Stimulated activated CD4-positive, alpha-beta T cell treated with anti-CD3 and anti-CD28 coated beads, Interleukin-1b, Interleukin-23, amount 100 ng/mL, for 48 hours (primary cell): ENCODE measurements around the gene HAUS7.

Experiments used
- DNase-seq: peaks from one replicate; pipeline ENCODE4 v3.0.0-alpha.2; 2020

HAUS7 gene

GRCh38 chrX:153450949-153451277 lies 19.5 kb downstream of the HAUS7 start:
- DNase-seq = no peak

DNA sequence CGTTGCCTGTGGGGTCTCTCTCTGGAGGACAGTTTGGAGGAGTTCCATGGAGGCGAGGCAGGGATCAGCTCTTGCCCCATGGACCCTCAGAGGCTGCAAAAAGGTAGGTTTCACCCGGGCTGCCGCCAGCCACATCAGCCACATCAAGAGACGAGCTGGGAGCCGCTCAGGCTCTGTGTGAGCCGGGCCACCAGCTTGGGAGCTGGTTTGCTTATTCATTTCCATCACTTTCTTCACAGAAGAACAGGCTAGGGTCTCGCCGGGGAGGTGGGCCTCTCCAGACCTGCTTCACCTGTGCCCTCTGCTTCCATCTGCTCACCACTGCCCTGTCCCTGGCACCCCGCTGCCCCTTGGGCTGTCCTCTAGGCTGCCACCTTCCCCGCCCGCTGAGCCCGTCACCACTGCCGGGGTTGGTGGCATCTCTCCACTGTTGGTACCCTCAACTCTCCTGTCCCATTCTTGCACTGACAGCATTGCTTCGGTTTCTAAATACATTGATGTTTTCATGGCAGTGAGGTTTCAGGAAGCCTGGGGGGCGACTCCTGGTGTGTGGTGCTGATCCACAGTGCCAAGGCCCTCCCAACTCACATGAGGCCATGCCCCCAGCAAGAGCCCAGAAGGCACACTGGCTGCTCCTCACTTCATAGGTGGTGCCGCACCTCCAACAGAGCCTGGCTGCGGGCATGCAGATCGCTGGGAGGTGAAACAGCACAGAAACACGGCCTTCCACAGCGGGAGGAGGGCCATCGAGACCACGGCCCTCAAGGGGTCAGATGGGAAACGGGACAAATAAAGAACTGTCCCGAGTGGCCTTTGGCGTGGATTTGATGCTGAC lies 20.0 kb downstream of the HAUS7 start:
- DNase-seq = no peak

DNA sequence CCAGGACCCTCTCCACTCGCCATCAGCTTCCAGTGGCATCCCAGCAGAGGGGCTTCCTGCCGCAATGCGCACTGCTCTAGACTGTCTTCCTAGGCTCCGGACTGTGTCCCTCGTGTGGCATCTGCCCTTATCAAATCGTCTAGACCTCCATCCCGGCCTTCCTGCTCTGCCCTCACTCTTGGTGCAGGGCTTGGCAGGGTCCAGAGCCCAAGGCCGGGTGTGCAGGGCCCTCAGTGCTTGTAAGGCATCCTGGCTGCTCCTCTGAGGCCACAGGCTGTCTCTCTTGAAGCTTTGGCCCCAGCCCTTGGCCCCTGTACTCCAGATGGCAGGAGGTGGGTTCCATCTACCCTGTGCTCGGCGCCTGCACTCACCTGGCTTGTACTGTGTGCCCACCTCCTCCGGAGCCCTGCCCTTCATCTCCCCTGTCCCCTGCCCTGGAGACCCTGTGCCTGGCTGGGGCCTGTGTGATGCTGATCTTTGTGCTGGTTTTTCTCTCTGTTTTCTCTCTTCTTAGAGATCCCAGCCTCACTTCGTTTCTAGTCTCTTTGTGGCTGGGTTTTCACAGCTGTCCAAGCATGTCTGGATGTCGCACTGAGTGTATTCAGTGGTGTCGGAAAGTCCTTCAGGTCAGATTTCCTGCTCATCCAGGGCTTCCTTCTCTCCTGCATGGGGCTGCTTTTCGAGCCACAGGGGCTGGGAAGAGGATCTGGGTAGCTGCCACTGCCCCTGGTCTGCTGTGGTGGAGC lies 20.8 kb downstream of the HAUS7 start:
- no peak for DNase-seq

DNA sequence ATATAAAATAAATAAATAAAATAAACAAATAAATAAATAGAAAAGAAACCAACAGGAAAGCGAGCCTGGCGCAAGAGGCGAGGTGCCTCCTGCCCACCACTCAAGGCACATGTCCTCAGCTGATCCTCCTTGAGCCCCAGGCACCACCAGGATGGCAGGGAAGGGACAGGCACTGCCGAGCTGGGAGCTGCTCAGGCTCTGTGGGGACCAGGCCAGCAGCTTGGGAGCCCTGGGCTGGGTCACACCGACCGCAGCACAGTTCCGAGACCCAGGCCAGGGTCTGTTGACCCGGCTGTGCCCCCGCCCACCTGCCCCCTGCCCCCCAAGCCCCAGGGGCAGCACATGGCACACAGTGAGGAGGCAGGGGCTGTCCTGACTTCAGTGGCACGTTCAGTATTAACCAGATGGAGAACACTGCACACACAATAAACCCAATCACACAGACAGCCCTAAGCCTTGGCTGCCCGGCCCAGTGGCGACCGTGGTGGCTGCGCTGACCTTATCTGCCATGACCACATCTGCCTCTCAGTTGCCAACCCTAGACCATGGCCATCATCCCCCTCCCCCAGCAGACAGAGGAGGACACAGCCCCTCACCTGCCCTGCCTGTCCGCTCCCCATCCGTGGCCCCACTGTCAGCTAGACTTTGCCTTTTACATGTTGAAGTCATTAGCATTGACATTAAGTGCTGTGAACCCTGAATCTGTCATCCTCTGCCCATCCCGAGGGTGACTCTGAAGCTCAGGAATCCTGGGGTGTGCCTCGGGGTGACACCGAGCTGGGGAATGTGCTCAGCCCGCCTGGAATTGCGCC lies 21.6 kb downstream of the HAUS7 start:
- DNase-seq = no peak

DNA sequence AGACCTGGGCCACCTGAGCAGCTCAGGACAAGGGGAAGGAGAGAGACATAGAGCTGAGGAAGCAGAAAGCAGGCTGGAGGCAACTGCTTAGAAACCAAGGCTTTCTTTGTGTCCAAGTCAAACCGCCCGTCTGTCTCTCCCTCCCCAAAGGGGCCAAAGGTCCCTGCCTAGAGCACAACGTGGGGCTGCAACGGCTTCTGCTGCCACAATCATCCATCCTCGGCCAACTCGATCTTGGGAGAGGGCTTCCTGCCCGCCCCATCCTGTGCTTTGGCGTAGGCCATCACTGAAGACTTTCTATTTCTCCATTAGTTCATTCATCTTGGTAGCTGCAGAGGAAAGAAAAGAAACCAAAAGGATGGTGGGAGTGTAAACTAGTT lies 22.8 kb downstream of the HAUS7 start:
- no peak for DNase-seq

DNA sequence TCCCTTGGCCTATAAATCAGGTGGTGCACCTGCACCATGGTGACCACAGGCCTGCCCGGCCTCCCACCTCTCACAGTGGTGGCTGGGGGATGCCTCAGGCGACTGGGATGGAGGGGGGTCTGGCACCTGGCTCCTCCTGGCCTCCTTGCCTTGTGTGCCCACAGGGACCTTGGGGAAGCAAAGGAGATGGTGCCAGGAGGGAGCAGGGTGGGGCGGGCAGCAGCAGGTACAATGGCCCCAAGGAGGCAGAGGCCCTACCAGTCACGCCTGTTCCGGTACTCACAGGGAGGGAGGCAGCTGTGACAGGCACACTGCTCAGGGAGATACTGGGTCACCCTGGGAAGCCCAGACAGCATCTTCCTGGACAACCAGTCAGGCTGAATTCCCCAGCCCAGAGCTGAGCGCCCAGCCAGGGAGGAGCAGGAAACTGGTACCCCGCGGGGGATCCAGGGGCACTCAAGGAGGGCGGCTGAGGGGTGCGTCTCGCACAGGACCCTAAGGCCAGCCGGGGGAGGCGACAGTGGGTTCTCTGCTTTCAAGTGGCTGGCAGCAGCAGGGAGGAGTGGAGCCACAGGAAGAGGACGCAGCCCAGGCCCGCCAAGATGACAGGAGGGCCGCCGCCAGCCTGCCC lies 23.3 kb downstream of the HAUS7 start:
- no peak for DNase-seq

DNA sequence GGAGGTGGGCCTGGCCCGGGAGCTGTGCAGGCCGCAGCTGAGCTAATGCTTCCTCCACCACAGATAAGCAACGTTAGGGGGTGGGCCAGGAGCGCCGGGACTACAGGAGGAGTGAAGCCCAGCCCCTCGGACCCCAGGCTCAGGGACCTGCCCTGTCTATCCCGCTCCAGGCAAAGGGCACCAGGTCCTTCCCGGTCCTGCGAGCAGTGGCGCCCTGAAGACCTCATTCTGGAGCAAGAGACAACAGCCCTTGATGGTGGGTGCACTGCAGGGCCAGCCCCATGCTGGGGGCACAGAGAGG lies 23.8 kb downstream of the HAUS7 start:
- no peak for DNase-seq

DNA sequence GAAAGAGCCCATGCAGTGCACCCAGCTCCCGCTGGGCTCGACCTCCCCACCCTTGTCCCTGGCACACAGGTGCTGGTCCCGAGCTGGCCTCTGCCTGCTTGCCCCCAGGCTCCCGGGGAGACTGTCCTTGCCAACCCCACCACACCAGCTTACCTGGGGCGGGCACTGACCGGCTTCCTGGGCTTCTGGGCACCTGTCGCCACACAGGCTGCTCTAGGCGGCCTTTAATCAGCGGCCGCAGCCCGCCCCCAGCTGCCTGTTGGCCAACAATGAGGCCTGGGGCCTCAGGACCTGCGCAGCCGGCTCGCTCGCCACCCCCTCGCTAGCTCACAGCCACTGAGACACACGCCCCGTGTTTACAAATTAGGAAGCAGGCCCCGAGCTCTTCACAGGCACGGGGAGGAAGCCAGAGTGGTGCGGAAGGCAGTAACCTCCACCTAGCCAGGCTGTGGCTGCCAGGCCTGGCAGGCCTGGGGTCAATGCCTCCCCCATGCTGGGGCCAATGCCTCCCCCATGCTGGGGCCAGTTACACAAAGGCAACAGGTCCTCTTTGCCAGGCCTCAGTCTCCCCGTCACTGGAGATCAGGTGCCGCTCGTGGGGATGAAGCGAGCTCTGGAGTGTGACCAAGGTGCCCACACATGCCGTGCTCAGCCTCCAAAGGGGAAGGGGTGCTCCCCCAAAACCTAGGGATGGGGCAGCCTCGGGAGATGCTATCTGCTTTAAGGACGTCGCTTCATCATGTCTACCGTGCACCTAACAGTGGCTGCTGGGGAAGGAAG lies 24.3 kb downstream of the HAUS7 start, which contains the start of gene TREX2:
TSS of gene TREX2 (minus strand) at position 201 of the 780 bp plus-strand sequence. CDS start 626 bp downstream, outside the sequence.
- no peak for DNase-seq

GRCh38 chrX:153445106-153445855 lies 25.1 kb downstream of the HAUS7 start:
- DNase-seq = no peak

DNA sequence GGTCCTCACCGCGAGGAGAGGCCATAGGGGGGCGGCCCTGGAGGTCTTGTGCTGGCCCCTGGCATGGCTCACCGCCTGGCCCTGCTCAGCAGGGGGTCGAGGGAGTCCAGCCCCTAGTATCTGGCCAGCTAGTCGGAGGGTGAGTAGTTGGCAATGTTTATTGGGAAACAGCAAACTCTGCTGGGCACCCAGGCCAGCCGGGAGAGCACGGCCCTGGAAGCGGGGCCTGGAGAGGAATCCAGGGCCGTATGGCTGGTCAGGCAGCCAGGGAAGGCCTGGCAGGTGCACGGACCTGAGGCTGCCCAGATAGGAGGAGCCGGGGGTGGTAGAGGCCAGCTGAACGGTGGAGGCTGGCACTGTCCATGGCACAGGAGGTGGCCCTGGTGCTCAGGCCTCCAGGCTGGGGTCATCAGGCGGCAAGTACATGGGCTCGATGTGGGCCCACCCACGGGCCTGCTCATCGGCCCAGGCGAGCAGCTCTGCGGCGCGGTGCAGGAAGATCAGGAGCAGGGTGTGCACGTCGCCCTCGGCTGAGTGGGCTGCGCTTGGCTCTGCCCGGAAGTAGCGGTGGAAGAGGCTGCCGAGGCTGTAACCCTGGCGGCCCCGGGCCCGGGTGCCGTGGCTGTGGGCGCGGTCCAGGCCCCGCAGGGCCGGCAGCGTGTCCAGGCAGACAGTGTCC lies 25.9 kb downstream of the HAUS7 start:
- DNase-seq = no peak

DNA sequence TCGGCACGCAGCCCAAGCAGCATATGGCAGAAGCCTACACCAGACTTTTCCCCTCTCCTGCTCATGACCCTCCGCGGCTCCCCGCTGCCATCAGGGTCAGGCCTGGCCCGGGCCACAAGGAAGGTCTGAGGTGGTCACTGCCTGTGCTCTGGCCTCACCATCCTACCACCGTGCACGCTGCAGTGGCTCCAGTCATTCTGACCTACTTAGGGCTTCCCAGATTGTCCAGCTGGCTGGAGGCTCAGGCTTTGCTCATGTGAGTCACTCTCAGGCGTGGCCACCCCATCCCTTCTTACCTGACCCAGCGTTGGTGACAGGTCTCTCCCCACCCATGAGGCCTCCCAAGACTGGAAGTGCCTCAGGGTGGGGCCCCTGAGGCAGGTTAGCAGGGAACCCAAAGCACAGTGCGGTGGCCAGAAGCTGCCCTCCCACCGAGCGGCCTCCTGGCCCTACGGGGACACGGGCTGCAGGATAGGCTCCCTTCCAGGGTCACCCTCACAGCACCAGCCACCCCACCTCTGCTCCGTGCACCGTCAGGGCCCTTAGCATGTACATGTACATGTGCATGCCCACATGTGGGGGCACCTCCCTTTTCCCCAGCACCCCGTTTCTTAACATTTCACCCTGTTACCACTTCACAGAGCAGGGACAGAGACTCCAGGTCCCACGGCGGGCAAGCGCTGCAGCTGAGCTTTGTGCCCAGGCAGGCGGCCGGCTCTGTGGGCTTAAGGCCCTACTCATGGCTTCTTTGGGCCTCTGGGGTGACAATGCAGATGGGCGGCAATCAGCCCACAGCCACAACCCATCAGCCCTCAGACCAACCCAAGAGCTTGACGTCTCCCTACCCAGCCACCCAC lies 26.7 kb downstream of the HAUS7 start:
- no peak for DNase-seq

DNA sequence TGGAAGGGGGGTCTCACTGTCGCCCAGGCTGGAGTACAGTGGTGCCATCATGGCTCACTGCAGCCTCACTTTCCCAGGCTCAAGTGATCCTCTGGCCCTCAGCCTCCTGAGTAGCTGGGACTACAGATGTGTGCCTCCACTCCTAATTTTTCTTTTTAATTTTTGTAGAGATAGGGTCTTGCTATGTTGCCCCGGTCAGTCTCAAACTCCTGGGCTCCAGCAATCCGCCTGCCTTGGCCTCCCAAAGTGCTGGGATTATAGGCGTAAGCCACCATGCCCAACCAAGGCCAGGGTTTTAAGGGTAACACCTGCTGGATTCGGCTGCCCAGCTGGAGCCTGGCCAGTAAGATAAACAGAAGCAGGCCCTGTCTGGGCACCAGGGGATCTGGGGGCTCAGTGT lies 27.9 kb downstream of the HAUS7 start:
- DNase-seq = no peak

GRCh38 chrX:153441981-153442380 lies 28.4 kb downstream of the HAUS7 start:
- no peak for DNase-seq

GRCh38 chrX:153441296-153441695 lies 29.1 kb downstream of the HAUS7 start:
- DNase-seq = no peak

DNA sequence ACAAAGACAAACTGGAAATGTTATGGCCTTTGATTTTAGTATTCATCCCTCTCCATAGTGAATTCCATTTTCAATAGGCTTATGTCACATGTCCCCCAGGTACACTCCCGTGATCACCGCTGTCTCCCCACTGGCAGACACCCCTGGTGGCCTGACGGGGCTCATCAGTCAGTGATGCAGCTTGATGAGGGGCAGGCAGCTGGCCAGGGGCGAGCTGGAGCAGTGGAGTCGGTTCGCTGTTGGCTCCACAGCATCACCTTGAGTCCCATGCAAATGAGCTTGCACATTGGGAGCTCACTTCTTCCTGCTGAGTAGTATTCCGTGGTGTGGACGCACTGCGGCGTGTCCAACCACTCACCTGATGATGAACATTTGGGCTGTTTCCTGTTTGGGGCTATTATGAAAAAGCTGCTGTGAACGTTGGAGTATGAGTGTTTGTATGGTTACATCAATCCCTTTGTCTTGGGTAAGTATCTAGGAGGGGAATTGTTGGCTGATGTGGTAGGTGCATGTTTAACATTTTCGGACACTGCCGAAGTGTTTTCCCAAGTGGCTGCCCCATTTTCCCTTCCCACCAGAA lies 29.7 kb downstream of the HAUS7 start:
- no peak for DNase-seq

- DNase-seq = no peak
Observed at GRCh38 chrX:153439977-153440376, 30.4 kb downstream of the HAUS7 start.

DNA sequence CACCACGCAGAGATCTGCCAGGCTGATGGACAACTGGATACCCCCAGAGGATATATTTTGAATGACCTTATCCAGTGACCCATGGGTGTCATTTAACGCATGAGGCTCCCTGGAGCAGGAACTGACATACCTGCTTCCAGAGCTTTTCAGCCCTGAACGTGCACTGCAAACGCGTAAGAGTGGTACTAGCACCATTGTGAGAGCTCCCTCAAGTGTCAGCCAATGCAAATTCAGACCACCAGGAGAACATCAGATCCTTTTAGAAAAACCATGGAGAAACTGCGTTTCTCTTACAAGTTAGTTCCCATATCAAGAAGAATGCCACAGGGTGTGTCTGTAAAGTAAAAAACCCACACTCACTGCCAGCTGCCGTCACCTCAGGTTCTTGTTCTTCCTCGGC lies 31.8 kb downstream of the HAUS7 start:
- no peak for DNase-seq

DNA sequence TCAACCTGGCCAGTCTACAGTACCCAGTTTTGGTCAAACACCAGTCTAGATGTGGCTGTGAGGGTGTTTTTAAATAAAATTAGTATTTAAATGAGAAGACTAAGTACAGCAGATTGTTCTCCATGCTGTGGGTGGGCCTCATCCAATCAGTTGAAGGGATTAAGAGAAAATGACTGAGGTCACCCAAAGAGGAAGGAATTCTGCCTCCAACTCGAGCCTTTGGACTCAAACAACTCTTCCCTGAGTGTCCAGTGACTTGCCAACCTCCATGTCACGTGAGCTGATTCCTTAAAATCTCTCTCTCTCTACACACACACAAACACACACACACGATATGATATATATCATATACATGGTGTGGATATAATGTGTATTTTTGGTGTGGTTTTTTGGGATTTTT lies 34.5 kb downstream of the HAUS7 start:
- DNase-seq = no peak

DNA sequence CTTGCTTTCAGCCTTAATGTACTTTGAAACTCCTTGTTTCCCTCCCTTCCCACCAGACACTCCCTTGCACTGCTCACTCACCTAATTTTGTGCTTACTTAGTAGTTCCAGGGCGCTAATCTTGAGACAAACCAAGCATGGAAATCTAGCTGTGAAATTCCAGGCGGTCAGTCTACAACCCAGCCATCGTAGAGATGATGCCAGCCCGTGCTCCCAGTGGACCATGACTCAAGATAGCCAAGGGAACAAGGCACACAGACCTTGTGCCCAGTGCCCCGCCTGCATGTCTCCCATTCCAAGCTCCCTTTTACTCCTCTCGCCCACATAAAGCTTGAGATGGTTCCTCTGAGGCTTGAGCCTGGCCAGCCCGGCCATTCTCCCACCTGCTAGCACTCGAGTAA lies 35.6 kb downstream of the HAUS7 start:
- DNase-seq = no peak

DNA sequence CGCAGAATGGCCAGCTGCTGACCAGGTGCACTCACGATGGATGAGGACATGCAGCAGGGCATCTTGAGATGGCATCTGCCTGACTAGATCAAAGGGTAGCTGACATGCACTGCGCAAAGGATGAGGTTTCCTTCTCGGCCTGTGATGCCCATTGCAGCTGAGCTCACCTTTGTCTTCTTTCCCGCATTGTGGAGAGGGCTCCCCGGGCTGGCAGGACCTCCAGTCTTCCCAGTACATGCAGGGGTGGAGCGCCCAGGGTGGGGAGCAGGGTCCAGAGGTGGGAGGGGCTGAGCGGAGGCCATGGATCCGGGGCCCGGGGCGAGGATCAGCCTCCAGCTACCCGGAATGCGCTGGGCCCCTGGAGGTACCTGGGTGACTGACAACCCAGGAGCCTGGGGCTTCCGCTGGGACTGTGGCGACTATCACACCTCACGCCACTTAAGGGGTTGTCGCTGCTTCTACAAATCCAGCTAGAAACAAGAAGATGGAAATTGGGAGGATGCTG lies 36.5 kb downstream of the HAUS7 start:
- DNase-seq = no peak
